Stimulated activated CD4-positive, alpha-beta T cell treated with anti-CD3 and anti-CD28 coated beads, TNF-alpha, amount 100 ng/mL, for 1 hour (primary cell): ENCODE results near the gene ATP6AP1.

Experiments used
- DNase-seq, 3 donors: peaks; one replicate each; pipeline ENCODE4 v3.0.0-alpha.2; 2020; ENCODE audit warnings: low read depth in 3 of 3, low spot score in 1 of 3

Gene ATP6AP1

GRCh38 chrX:154470914-154471568, 42.6 kb downstream of the ATP6AP1 start:
- no peak for DNase-seq

GRCh38 chrX:154471839-154472684, 43.6 kb downstream of the ATP6AP1 start:
- no peak for DNase-seq

- no peak for DNase-seq
Measured at GRCh38 chrX:154472685-154473632, 44.5 kb downstream of the ATP6AP1 start.

DNA sequence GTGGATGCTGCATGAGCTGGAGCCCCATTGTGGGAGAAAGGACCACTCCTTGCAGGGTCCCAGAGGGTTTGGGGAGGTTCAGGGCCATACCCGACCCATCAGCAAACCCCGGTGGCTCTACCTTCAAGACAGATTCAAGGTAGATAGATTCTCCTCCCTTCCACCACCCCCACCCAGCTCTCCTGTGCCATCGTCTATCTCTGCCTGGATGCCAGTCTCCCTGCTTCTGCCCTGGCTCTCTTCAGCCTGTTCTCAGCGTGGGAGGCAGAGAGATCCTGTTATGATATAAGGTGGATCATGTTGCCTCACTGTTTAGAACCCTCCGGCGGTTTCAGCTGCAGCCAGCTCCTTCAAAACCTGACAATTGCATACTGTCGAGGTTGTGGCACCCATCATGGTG, 45.2 kb downstream of the ATP6AP1 start:
- no peak for DNase-seq

GRCh38 chrX:154476821-154477220, 48.3 kb downstream of the ATP6AP1 start:
- DNase-seq = no peak

DNA sequence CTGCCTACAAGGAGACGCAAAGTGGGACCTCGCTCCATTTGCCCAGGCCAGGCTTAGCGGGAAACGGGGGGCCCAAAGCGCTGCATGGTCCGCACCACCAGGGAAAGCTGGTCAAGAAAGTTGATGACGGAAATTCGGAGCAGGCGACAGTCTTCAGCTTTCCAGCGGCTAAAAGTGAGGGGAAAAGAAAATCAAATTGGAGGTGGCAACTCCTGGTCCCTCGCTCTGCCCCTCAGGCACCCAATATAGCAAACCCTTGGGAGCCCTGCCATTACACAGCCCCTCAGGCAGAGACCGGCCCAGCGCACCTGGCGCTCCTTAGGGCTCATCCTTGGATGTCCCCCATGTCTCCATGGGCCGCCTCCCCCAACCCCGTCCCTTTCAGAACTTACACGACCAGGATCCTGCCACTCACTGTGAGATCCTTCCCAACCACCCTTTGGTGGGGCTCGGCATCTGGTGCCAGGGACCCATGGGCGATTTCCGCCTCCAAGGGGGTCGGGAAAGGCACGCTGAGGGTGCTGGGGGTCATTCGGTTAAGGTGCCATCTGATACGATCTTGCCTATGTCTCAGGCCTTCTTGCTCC, 49.5 kb downstream of the ATP6AP1 start:
- no peak for DNase-seq

GRCh38 chrX:154478728-154479622, 50.5 kb downstream of the ATP6AP1 start, which contains the start of gene LAGE3:
TSS of gene LAGE3 (minus strand) at chrX:154479281. CDS start at chrX:154478915, 366 bp downstream.
- DNase-seq = peak; percentile 79 to 91 (median 85)

GRCh38 chrX:154481195-154481594, 52.7 kb downstream of the ATP6AP1 start:
- DNase-seq = no peak

- no peak for DNase-seq
Measured at GRCh38 chrX:154481911-154482601, 53.6 kb downstream of the ATP6AP1 start.

DNA sequence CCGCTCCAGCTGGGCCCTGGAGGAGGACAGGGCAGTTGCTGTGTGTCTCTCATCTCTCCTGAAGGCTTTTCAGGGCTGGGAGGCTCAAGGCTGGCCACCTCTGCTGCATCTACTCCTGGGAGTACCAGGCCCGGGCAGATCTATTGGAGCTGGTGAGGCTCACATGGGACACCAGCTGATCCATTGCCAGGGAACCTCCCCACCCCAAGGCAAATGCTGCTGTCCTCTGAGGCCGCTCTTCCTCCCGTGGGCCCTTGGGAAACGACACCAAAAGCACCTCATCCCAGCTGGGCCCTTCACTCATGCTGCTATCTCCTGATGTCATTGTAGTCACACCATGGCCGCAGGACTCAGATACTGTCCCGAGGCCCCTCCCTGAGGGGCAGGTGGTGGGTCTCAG, 54.3 kb downstream of the ATP6AP1 start:
- DNase-seq = no peak

DNA sequence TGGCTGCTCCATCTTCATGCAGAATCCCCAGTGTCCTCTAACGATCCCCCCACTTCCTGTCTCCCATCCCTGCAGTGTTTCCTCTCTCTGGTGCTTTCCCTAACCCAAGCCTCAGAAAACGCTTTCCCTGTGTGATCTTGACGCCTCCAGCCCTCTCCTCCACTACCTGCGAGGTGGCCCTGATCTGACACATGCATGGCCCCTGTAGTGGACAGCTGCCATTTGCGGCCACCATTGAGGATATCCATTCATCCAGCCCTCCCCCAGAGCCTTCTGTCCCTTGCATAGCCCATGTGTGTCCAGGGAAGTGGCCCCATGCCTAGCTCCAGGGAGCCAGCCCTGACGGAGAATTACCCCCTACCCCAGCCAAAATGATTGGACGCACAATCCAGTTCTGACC, 54.8 kb downstream of the ATP6AP1 start:
- no peak for DNase-seq

GRCh38 chrX:154484255-154485149, 56.0 kb downstream of the ATP6AP1 start:
- DNase-seq = no peak

- no peak for DNase-seq
Measured at GRCh38 chrX:154485150-154486051, 56.9 kb downstream of the ATP6AP1 start.

DNA sequence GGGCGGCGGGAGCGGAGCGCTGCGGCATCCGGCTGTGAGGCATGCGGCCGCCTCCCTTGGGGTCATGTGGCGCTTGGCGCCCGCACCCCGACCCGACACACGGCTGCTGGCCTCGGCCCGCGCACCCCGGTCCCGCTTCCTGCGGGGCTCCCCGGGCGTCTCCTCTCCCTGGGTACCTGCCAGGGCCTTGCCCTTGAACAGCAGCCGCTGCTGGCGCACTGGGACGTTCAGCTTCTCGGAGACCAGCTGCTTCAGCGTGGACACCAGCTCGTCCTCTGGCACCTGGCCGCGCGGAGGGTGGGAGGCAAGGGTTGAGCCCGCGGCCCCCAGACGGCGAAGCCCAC, 57.5 kb downstream of the ATP6AP1 start:
- DNase-seq = no peak
